ENCODE measurements around the gene CYTH1.

CYTH1 gene

DNA sequence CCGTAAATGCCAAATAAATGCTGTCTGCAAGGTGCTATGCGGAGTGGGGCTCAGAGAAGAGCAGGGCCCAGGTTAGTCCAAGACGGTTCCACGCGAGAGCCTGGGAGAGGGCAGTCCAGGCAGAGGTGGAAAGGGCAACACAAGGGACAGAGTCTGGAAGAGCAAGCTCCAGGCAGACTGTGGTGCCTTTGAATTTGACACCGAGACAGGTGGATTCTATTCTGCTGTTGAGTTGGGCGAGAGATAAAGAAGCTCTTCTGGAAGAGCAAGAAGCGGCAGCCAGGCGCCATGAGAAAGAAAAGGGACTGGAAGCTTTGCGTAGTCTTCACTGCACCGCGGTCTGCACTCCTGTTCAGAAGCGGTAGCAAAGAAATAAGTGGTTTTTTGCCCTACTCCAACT, 55.6 kb downstream of the CYTH1 start:
- no peak overlapping the region for H3K4me3 ChIP-seq (ENCODE audit: low read depth in 1 of 2, low read length in 1 of 2)
- no peak overlapping the region for H3K27ac ChIP-seq
- TF ChIP-seq CTCF (IDR thresholded peaks at IDR 0.05), result no peak
- H3K36me3 ChIP-seq, result peaks cover 11% of the 10 kb centered on the region
- H3K27me3 ChIP-seq, result no peaks in the 10 kb centered on the region
- H3K4me1 ChIP-seq (ENCODE audit: control insufficient read depth in 1 of 2, insufficient read depth in 1 of 2, low read depth in 1 of 2, low read length in 1 of 2), result peaks cover 3 to 10% of the 10 kb centered on the region in 2 experiments
- no peaks in the 10 kb centered on the region for H3K9me3 ChIP-seq

GRCh38 chr17:78725448-78726021, 56.5 kb downstream of the CYTH1 start:
- Histone ChIP-seq H3K4me3 (ENCODE audit: low read depth in 1 of 2, low read length in 1 of 2) (no peak overlapping the region), H3K27me3 (no peaks in the 10 kb centered on the region), H3K27ac (no peak overlapping the region), H3K4me1 (ENCODE audit: control insufficient read depth in 1 of 2, insufficient read depth in 1 of 2, low read depth in 1 of 2, low read length in 1 of 2) (peaks cover 3 to 15% of the 10 kb centered on the region in 2 experiments), H3K36me3 (peaks cover 11% of the 10 kb centered on the region), H3K9me3 (no peaks in the 10 kb centered on the region)
- TF ChIP-seq CTCF (IDR thresholded peaks at IDR 0.05), result no peak

DNA sequence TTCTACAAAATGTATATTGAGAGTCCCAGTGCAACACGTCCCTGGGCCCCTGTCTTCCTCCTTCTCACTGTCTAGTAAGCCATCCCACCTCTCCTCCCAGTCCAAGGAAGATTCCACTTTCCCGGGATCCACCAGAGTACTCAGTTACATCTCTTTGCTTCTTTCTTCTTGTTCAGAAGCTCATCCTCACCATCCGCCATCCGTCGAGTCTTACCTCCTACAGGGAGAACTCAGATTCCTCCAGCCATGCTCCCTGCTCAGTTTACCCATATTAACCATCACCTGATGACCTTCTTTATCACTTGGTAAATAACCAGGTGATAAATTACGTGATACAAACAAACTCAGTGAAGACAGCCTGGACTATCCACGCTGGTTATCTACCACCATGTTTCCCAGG, 57.1 kb downstream of the CYTH1 start:
- H3K27ac ChIP-seq, result no peak overlapping the region
- peaks cover 6 to 20% of the 10 kb centered on the region in 2 experiments for H3K4me1 ChIP-seq (ENCODE audit: control insufficient read depth in 1 of 2, insufficient read depth in 1 of 2, low read depth in 1 of 2, low read length in 1 of 2)
- H3K27me3 ChIP-seq, result no peaks in the 10 kb centered on the region
- TF ChIP-seq CTCF (IDR thresholded peaks at IDR 0.05), result no peak
- H3K4me3 ChIP-seq (ENCODE audit: low read depth in 1 of 2, low read length in 1 of 2), result no peak overlapping the region
- H3K9me3 ChIP-seq, result no peaks in the 10 kb centered on the region
- peaks cover 11% of the 10 kb centered on the region for H3K36me3 ChIP-seq

- Histone ChIP-seq H3K27ac (no peak overlapping the region), H3K27me3 (no peaks in the 10 kb centered on the region), H3K36me3 (peaks cover 11% of the 10 kb centered on the region), H3K9me3 (no peaks in the 10 kb centered on the region), H3K4me1 (ENCODE audit: control insufficient read depth in 1 of 2, insufficient read depth in 1 of 2, low read depth in 1 of 2, low read length in 1 of 2) (peaks cover 10 to 25% of the 10 kb centered on the region in 2 experiments), H3K4me3 (ENCODE audit: low read depth in 1 of 2, low read length in 1 of 2) (no peak overlapping the region)
- TF ChIP-seq CTCF (IDR thresholded peaks at IDR 0.05), result no peak
Observed at GRCh38 chr17:78724544-78724943, 57.5 kb downstream of the CYTH1 start.

DNA sequence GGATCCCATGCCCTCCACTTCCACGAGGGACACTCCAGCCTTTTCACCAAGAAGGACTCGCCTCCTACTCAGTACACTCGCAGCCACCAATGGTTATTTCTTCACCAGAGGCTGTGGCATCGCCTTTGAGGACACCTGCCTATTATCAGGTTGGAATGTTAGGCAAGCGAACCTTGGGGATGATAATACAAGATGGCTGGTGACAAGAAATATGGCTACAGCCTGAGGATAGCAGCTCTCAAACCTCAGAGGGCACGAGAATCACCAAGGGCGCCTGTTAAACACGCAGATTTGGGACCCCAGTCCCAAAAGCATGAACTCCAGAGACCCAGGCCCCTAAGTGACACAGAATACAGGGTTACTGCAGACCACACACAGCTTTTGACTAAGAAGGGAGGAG, 58.1 kb downstream of the CYTH1 start:
- H3K36me3 ChIP-seq, result peaks cover 11% of the 10 kb centered on the region
- H3K27me3 ChIP-seq, result no peaks in the 10 kb centered on the region
- H3K4me1 ChIP-seq (ENCODE audit: control insufficient read depth in 1 of 2, insufficient read depth in 1 of 2, low read depth in 1 of 2, low read length in 1 of 2), result peaks cover 16 to 27% of the 10 kb centered on the region in 2 experiments
- H3K9me3 ChIP-seq, result no peaks in the 10 kb centered on the region
- H3K4me3 ChIP-seq (ENCODE audit: low read depth in 1 of 2, low read length in 1 of 2), result no peak overlapping the region
- H3K27ac ChIP-seq, result no peak overlapping the region
- TF ChIP-seq CTCF (IDR thresholded peaks at IDR 0.05), result no peak
